Epidermal melanocyte (primary cell): Measurements from ENCODE around the gene ZNF33B.
"Not testable (repeated sequence)": the region's sequence is repeated elsewhere in the genome, so short reads cannot be mapped to it uniquely, and the experiment has no call there.

Source experiments
- DNase-seq: peaks from one replicate; pipeline ENCODE4 v3.0.0; 2011; ENCODE audit warnings: low spot score; ENCODE audit not compliant: insufficient read length

The ZNF33B gene

GRCh38 chr10:42638055-42638820 lies at the start of gene ZNF33B:
TSS of gene ZNF33B (minus strand) at chr10:42638570. CDS start at chr10:42636928, 1,642 bp downstream.
- DNase-seq: peak; percentile 82

DNA sequence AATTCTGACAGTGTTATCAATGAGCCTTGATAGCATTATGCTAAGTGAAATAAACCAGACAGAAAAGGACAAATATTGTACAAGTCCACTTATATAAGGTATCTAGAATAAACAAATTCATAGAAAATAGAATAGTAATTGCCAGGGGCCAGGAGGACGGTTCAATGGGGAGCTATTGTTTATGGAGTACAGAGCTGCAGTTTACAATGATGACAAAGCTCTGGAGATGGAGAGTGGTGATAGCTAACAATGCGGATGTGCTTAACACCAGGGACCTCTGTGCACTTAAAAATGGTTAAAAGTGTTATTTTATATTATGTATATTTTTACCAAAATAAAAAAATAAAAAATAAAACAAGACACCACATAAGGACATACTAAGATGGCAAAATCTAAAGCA lies 46.1 kb upstream of the ZNF33B start:
- no peak for DNase-seq

- no peak for DNase-seq
Measured at GRCh38 chr10:42680267-42680666, 41.9 kb upstream of the ZNF33B start.

- not testable (repeated sequence) for DNase-seq
Measured at GRCh38 chr10:42665181-42665979, 27.0 kb upstream of the ZNF33B start.

GRCh38 chr10:42654419-42654818 lies 16.0 kb upstream of the ZNF33B start:
- no peak for DNase-seq

- no peak for DNase-seq
Measured at GRCh38 chr10:42652858-42653257, 14.5 kb upstream of the ZNF33B start.

GRCh38 chr10:42650374-42650773 lies 12.0 kb upstream of the ZNF33B start:
- DNase-seq: no peak

GRCh38 chr10:42648512-42648911 lies 10.1 kb upstream of the ZNF33B start:
- no peak for DNase-seq

- DNase-seq: no peak
Measured at GRCh38 chr10:42646687-42647640, 8.6 kb upstream of the ZNF33B start.

- no peak for DNase-seq
Measured at GRCh38 chr10:42646214-42646613, 7.8 kb upstream of the ZNF33B start.

DNA sequence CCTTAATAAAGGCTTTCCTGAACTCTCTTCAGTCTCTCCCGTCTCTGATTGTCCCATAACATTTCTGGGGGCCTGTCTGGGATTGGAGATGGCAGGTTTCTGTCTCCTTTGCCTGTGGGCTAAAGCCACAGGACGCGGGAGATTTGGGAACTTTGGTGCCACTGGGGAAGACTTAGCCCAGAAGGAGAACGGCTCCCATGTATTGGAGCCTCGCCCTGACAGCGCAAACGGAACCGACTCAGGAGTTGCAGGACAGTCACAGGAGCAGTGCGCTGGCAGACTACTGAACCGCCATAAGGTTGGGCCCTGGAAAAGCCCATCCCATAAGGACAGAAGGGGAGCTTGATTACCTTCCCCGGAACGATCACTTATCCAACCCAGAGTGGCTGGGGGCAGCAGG lies 7.1 kb upstream of the ZNF33B start:
- DNase-seq: no peak

- no peak for DNase-seq
Measured at GRCh38 chr10:42645103-42645502, 6.7 kb upstream of the ZNF33B start.

DNA sequence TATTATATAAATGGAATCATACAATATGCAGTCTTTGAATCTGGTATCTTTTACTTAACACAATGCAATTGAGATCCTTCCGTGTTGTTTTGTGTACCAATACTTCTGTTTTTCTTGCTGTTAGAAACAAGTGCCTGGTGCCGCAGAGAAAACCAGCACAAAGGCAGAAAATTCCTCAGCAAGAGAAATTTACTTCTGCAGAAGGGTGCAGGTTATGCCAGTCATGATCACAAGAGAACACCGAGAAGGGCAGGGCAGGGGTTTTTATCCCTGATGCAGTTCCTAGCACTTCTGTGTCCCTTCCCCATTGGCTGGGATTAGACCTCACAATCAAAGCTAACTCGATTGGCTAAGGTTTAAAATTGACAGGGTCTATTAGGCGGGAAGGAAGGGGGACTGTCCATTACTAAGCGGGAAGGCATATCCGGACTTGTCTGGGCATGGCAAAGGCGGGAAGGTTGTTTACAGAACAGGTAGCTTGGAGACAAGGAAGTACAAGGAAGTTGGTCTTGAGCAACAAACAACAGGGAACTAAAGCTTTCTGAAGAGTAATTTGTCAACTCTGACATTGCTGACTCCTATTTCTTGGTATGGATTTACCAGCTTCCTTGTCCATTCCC lies 2.4 kb upstream of the ZNF33B start:
- no peak for DNase-seq

DNA sequence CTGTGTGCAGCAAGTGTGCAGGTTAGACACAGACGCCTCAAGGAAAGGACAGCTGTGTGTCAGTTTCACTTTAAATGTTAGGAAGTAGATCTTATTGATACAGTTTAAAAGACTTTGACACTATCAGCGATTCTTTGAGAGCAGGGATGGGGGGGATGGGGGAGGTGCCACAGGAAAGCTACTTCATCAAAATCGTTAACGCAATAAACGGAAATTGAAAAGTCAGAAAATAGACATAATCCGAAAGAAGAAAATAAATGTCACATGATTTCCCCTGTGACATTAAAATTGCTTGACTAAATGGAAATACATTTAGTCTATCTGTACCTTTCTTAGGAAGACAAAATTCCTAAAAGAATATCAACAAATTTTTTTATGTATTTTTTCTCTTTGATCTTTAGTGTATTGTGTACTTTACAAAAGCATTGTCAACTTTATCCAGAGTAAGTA lies 476 bp upstream of the ZNF33B start:
- no peak for DNase-seq

GRCh38 chr10:42637648-42638054 lies 719 bp downstream of the ZNF33B start:
- no peak for DNase-seq

DNA sequence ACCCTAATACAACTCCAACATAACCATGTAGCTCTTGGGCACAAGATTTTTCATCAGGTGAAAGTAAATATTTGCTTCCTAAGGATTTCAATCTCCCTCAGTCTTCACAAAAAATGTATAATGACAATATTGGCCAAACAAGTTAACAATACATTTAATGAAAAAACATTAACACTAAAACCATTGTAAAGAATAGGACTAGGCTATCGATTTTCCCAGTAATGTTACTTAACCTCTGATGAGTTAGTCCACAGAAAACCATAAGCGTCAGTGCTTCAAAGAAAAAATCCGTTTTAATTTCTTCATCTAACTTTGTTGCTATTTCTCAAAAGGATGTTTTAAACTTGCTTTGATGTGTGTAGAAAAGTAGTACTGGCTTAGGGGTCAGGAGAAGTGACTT lies 1.2 kb downstream of the ZNF33B start:
- DNase-seq: no peak

- DNase-seq: no peak
Measured at GRCh38 chr10:42635098-42635497, 3.3 kb downstream of the ZNF33B start.

DNA sequence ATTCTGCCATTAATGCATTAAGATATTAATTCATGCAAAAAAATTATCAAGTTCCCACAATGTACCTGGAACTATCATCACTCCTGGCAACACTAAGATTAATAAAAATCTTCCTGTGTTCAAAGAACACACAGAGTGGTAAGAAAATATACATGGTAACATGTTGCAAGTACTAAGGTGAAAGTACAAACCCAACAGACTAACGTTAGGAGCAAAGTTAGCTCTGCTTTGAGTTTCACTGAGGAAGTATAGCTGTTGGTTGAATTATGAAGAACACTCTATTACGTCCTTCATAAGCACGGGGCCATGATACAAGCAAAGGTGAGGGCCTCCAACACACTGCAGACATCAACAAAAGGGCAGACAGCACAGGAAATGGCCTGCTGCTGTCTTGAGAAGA lies 5.8 kb downstream of the ZNF33B start:
- DNase-seq: no peak

DNA sequence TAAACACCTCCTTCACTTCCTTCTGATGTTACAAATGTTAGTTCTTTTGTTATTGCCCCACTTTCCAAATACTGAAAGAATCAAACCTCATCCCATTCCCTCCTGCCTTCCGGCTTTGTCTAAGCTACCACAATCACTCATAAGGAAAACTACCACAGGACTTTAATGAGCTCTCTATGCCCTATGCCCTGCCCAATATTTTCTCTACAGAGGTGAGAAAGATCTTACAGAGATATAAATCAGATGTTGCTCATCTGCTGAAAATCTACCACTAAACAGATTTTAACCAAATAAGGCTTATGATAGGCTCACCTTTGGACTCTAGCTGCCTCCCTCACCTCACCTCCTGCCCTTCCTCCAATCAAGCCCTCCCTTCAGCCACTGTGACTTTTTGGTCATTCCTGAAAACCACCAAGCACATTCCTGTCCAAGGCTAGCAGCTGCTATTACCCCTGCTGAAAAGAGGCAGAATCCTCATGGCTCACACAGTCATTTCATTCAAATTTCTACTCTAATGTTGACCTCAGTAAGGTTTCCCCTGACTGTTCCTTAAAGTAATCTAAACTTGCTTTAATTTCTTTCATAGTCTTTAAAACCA lies 7.7 kb downstream of the ZNF33B start:
- DNase-seq: no peak

GRCh38 chr10:42623929-42624328 lies 14.4 kb downstream of the ZNF33B start:
- no peak for DNase-seq

DNA sequence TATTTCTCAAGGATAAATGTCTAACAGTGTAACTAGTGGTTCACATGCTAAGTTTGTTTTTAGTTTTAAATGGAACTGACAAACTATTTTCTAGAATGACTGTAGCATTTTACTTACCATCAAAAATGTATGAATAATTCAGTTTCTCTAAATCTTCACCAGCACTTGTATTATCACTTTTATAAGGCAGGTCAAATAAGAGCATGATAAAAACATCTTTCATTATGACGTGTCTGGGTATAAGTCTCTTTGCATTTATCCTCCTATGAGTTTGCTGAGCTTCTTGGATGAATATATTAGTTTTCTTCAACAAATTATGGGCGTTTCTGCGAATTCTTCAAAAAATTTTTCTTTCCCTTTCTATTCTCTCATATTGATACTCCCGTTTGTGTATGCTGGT lies 19.9 kb downstream of the ZNF33B start:
- no peak for DNase-seq
